Right atrium auricular region (tissue), 2 donors: ENCODE results near the gene CEP41. TPM values are rescaled to one million over a fixed set of nuclear protein-coding genes. Genes with fewer than 3 reads are reported as not detected.

Experiments
- DNase-seq: peaks from one replicate; pipeline ENCODE4 v3.0.0-alpha.2; 2019; ENCODE audit warnings: low spot score
- H3K27ac ChIP-seq, 2 donors: fragments of 200-600 bp; sonication (generic); 1 replicate in 1 of 2; 2 replicates in 1 of 2; pipeline ENCODE4 v1.5.1; 2016 to 2019
- H3K27me3 ChIP-seq, 2 donors: fragments of 200-600 bp; sonication (generic); one replicate each; pipeline versions ENCODE4 v1.5.1 to v1.6.0; 2017 to 2019
- H3K36me3 ChIP-seq: fragments of 200-600 bp; sonication (generic); one replicate; pipeline ENCODE4 v1.5.1; 2016
- H3K4me1 ChIP-seq, 2 donors: fragments of 200-600 bp; sonication (generic); one replicate each; pipeline versions ENCODE4 v1.5.1 to v1.6.0; 2017 to 2019
- H3K4me3 ChIP-seq, 2 donors: fragments of 200-600 bp; sonication (generic); 1 replicate in 1 of 2; 2 replicates in 1 of 2; pipeline ENCODE4 v1.5.1; 2017 to 2019; ENCODE audit warnings: mild to moderate bottlenecking in 1 of 2, moderate library complexity in 1 of 2
- H3K9me3 ChIP-seq, 2 donors: fragments of 200-600 bp; sonication (generic); one replicate each; pipeline ENCODE4 v1.5.1; 2019
- CTCF ChIP-seq, 2 donors: fragments of 200-600 bp; sonication (generic); IDR thresholded peaks; one replicate each; pipeline ENCODE4 v1.5.1; 2019; ENCODE audit warnings: antibody characterized with exemption in 2 of 2
- total RNA-seq, 2 donors: library from RNA; depleted of rRNA; stranded (reverse); fragments of >200 nt; gene quantifications; one replicate each; pipeline ENCODE4 v1.1.0, GENCODE V29; 2016

Gene CEP41
- total RNA-seq, 2 donors from 2014 or later, result 1.5 to 5.5 TPM

- peak overlapping the region in 1 of 2 donors; percentile 16 for H3K27ac ChIP-seq
- no peak for TF ChIP-seq CTCF (IDR thresholded peaks at IDR 0.05)
- H3K4me1 ChIP-seq, result peaks cover 0 to 39% of the 10 kb centered on the region in 2 donors
These were observed 70.8 kb downstream of the CEP41 start for GRCh38 chr7:130369831-130370550.

GRCh38 chr7:130369110-130369711 lies 71.6 kb downstream of the CEP41 start:
- H3K27ac ChIP-seq, result peak overlapping the region in 1 of 2 donors; percentile 16
- peaks cover 0 to 39% of the 10 kb centered on the region in 2 donors for H3K4me1 ChIP-seq
- no peaks in the 10 kb centered on the region for H3K9me3 ChIP-seq
- no peaks in the 10 kb centered on the region for H3K27me3 ChIP-seq
- H3K36me3 ChIP-seq, result no peaks in the 10 kb centered on the region
- no peak for DNase-seq
- no peak overlapping the region for H3K4me3 ChIP-seq
- TF ChIP-seq CTCF (IDR thresholded peaks at IDR 0.05), result no peak

More at GRCh38 chr7:130369831-130370550, 70.8 kb downstream of the CEP41 start:
- DNase-seq, result no peak
- Histone ChIP-seq H3K27me3 (no peaks in the 10 kb centered on the region), H3K36me3 (no peaks in the 10 kb centered on the region), H3K4me3 (no peak overlapping the region), H3K9me3 (no peaks in the 10 kb centered on the region)

GRCh38 chr7:130367836-130368746 lies 72.7 kb downstream of the CEP41 start:
- H3K36me3 ChIP-seq, result no peaks in the 10 kb centered on the region
- H3K27ac ChIP-seq, result no peak overlapping the region
- H3K9me3 ChIP-seq, result no peaks in the 10 kb centered on the region
- H3K4me3 ChIP-seq, result no peak overlapping the region
- peaks cover 0 to 28% of the 10 kb centered on the region in 2 donors for H3K4me1 ChIP-seq
- TF ChIP-seq CTCF (IDR thresholded peaks at IDR 0.05), result no peak
- no peaks in the 10 kb centered on the region for H3K27me3 ChIP-seq
- no peak for DNase-seq

- Histone ChIP-seq H3K27me3 (no peaks in the 10 kb centered on the region), H3K36me3 (no peaks in the 10 kb centered on the region), H3K4me3 (no peak overlapping the region), H3K27ac (no peak overlapping the region), H3K4me1 (peaks cover 0 to 21% of the 10 kb centered on the region in 2 donors), H3K9me3 (no peaks in the 10 kb centered on the region)
- DNase-seq, result no peak
- TF ChIP-seq CTCF (IDR thresholded peaks at IDR 0.05), result no peak
These were observed 73.6 kb downstream of the CEP41 start for GRCh38 chr7:130367088-130367755.

GRCh38 chr7:130366564-130366963 lies 74.3 kb downstream of the CEP41 start:
- no peaks in the 10 kb centered on the region for H3K27me3 ChIP-seq
- H3K4me1 ChIP-seq, result peaks cover 0 to 21% of the 10 kb centered on the region in 2 donors
- TF ChIP-seq CTCF (IDR thresholded peaks at IDR 0.05), result no peak
- no peak overlapping the region for H3K27ac ChIP-seq
- DNase-seq, result no peak
- no peaks in the 10 kb centered on the region for H3K36me3 ChIP-seq
- H3K4me3 ChIP-seq, result no peak overlapping the region
- H3K9me3 ChIP-seq, result no peaks in the 10 kb centered on the region
